Measurements from ENCODE around the gene CCL4L2. TPM values are rescaled to one million over a fixed set of nuclear protein-coding genes. Genes with fewer than 3 reads are reported as not detected.
A peak's percentile ranks its signal among the peaks of the same experiment; 100 is the strongest.
"Not testable (repeated sequence)": the region's sequence is repeated elsewhere in the genome, so short reads cannot be mapped to it uniquely, and the experiment has no call there.

CCL4L2 gene
- not detected for polyA plus RNA-seq

- H3K36me3 Mint-ChIP-seq, H3K9me3 Mint-ChIP-seq: not testable (repeated sequence)
- Mint-ChIP-seq H3K27ac (peak within 1 kb of the TSS in 2 of 3 donors; percentile 25 to 32), H3K4me3 (peak within 1 kb of the TSS in 1 of 4 donors; percentile 1), H3K27me3 (peaks cover 47% of the 10 kb centered on the region), H3K4me1 (peaks cover 17 to 32% (median 30%) of the 10 kb centered on the region in 3 donors)
Observed at GRCh38 chr17:36210439-36211211, at the start of gene CCL4L2. CCL4L2 (plus strand) TSS chr17:36211063.

GRCh38 chr17:36168836-36169235 is 42.0 kb upstream of the CCL4L2 start:
- H3K27me3 Mint-ChIP-seq, H3K4me1 Mint-ChIP-seq, H3K36me3 Mint-ChIP-seq, H3K9me3 Mint-ChIP-seq, H3K4me3 Mint-ChIP-seq, H3K27ac Mint-ChIP-seq: not testable (repeated sequence)

- H3K27ac Mint-ChIP-seq, H3K9me3 Mint-ChIP-seq, H3K4me3 Mint-ChIP-seq, H3K27me3 Mint-ChIP-seq, H3K36me3 Mint-ChIP-seq, H3K4me1 Mint-ChIP-seq: not testable (repeated sequence)
Observed at GRCh38 chr17:36176536-36176935, 34.3 kb upstream of the CCL4L2 start, which contains the start of gene TBC1D3B. TBC1D3B (minus strand) TSS chr17:36176636; CDS start chr17:36175050, 1,586 bp downstream.

GRCh38 chr17:36181446-36182175 is 29.3 kb upstream of the CCL4L2 start:
- not testable (repeated sequence) for H3K27ac Mint-ChIP-seq, H3K9me3 Mint-ChIP-seq, H3K4me1 Mint-ChIP-seq, H3K36me3 Mint-ChIP-seq
- Mint-ChIP-seq H3K4me3 (peak overlapping the region in 1 of 4 donors; percentile 44), H3K27me3 (peaks cover 18% of the 10 kb centered on the region)

- Mint-ChIP-seq H3K36me3 (peaks cover 2% of the 10 kb centered on the region), H3K27ac (no peak overlapping the region), H3K4me3 (peak overlapping the region in 1 of 4 donors; percentile 36), H3K4me1 (peaks cover 0 to 3% (median 0%) of the 10 kb centered on the region in 3 donors), H3K27me3 (peaks cover 18% of the 10 kb centered on the region), H3K9me3 (no peaks in the 10 kb centered on the region)
Observed at GRCh38 chr17:36182176-36183000, 28.5 kb upstream of the CCL4L2 start.

GRCh38 chr17:36183001-36183971 is 27.6 kb upstream of the CCL4L2 start:
- Mint-ChIP-seq H3K4me1 (peaks cover 0 to 3% (median 0%) of the 10 kb centered on the region in 3 donors), H3K4me3 (no peak overlapping the region), H3K9me3 (no peaks in the 10 kb centered on the region), H3K36me3 (peaks cover 2% of the 10 kb centered on the region), H3K27ac (no peak overlapping the region), H3K27me3 (peaks cover 23% of the 10 kb centered on the region)

GRCh38 chr17:36184023-36184765 is 26.7 kb upstream of the CCL4L2 start:
- no peaks in the 10 kb centered on the region for H3K9me3 Mint-ChIP-seq
- H3K4me1 Mint-ChIP-seq, result peaks cover 0 to 5% (median 3%) of the 10 kb centered on the region in 3 donors
- peaks cover 28% of the 10 kb centered on the region for H3K27me3 Mint-ChIP-seq
- no peak overlapping the region for H3K27ac Mint-ChIP-seq
- H3K4me3 Mint-ChIP-seq, result no peak overlapping the region
- H3K36me3 Mint-ChIP-seq, result peaks cover 2% of the 10 kb centered on the region

- Mint-ChIP-seq H3K36me3 (no peaks in the 10 kb centered on the region), H3K27me3 (peaks cover 26% of the 10 kb centered on the region), H3K9me3 (no peaks in the 10 kb centered on the region), H3K4me1 (peaks cover 0 to 5% (median 3%) of the 10 kb centered on the region in 3 donors), H3K27ac (no peak overlapping the region), H3K4me3 (no peak overlapping the region)
Observed at GRCh38 chr17:36185416-36185815, 25.4 kb upstream of the CCL4L2 start.

- not testable (repeated sequence) for H3K4me3 Mint-ChIP-seq, H3K4me1 Mint-ChIP-seq, H3K36me3 Mint-ChIP-seq, H3K27ac Mint-ChIP-seq, H3K9me3 Mint-ChIP-seq
- peaks cover 23% of the 10 kb centered on the region for H3K27me3 Mint-ChIP-seq
Observed at GRCh38 chr17:36186810-36187763, 23.8 kb upstream of the CCL4L2 start.

- not testable (repeated sequence) for H3K36me3 Mint-ChIP-seq, H3K9me3 Mint-ChIP-seq, H3K4me3 Mint-ChIP-seq
- Mint-ChIP-seq H3K27ac (peak overlapping the region in 1 of 3 donors; percentile 10), H3K27me3 (peaks cover 21% of the 10 kb centered on the region), H3K4me1 (peaks cover 0 to 10% (median 4%) of the 10 kb centered on the region in 3 donors)
Observed at GRCh38 chr17:36187943-36188665, 22.8 kb upstream of the CCL4L2 start.

- Mint-ChIP-seq H3K36me3 (no peaks in the 10 kb centered on the region), H3K4me3 (peak overlapping the region in 1 of 4 donors; percentile 12), H3K4me1 (peaks cover 0 to 10% (median 4%) of the 10 kb centered on the region in 3 donors), H3K9me3 (no peaks in the 10 kb centered on the region), H3K27me3 (peaks cover 20% of the 10 kb centered on the region), H3K27ac (no peak overlapping the region)
Observed at GRCh38 chr17:36188891-36189306, 22.0 kb upstream of the CCL4L2 start.

- H3K9me3 Mint-ChIP-seq, H3K36me3 Mint-ChIP-seq, H3K27ac Mint-ChIP-seq, H3K4me3 Mint-ChIP-seq: not testable (repeated sequence)
- H3K27me3 Mint-ChIP-seq, result peaks cover 22% of the 10 kb centered on the region
- peaks cover 0 to 10% (median 1%) of the 10 kb centered on the region in 3 donors for H3K4me1 Mint-ChIP-seq
Observed at GRCh38 chr17:36189993-36190392, 20.9 kb upstream of the CCL4L2 start.
